Mucosa of rectum (tissue), 2 donors: ENCODE measurements around the gene DNAJC12.
"Not testable (repeated sequence)": the region's sequence is repeated elsewhere in the genome, so short reads cannot be mapped to it uniquely, and the experiment has no call there.

ENCODE experiments used
- H3K27ac ChIP-seq, 2 donors: one replicate each; pipeline ENCODE4 v1.7.0; 2013; ENCODE audit warnings: inconsistent platforms in 2 of 2, low read depth in 2 of 2, low read length in 2 of 2
- H3K27me3 ChIP-seq, 2 donors: one replicate each; pipeline ENCODE4 v1.7.0; 2013; ENCODE audit warnings: low read length in 2 of 2; ENCODE audit not compliant: control insufficient read depth in 2 of 2, insufficient read depth in 2 of 2
- H3K36me3 ChIP-seq, 2 donors: one replicate each; pipeline ENCODE4 v1.7.0; 2013; ENCODE audit warnings: low read length in 2 of 2; ENCODE audit not compliant: control insufficient read depth in 2 of 2, insufficient read depth in 2 of 2
- H3K4me1 ChIP-seq, 2 donors: one replicate each; pipeline ENCODE4 v1.7.0; 2013; ENCODE audit warnings: low read length in 2 of 2, mild to moderate bottlenecking in 1 of 2; ENCODE audit not compliant: control insufficient read depth in 2 of 2, insufficient read depth in 2 of 2
- H3K4me3 ChIP-seq, 2 donors: one replicate each; pipeline ENCODE4 v1.7.0; 2013; ENCODE audit warnings: low read length in 2 of 2
- H3K9ac ChIP-seq, 2 donors: one replicate each; pipeline ENCODE4 v1.7.0; 2013; ENCODE audit warnings: low read length in 2 of 2, low read depth in 1 of 2, mild to moderate bottlenecking in 1 of 2
- H3K9me3 ChIP-seq, 2 donors: one replicate each; pipeline ENCODE4 v1.7.0; 2013; ENCODE audit warnings: low read length in 2 of 2; ENCODE audit not compliant: control insufficient read depth in 2 of 2
- donor health status: healthy.
- donor health status: Normal muscosa, but diverticular disease.

Gene DNAJC12

GRCh38 chr10:67837541-67838314, at the start of gene DNAJC12:
Gene DNAJC12 (minus strand): TSS chr10:67838188. CDS start chr10:67838011, 177 bp downstream.
- no peaks in the 10 kb centered on the region for H3K36me3 ChIP-seq
- H3K4me3 ChIP-seq: peak within 1 kb of the TSS; percentile 49 to 65
- H3K27ac ChIP-seq: peak within 1 kb of the TSS; percentile 7 to 43

GRCh38 chr10:67884842-67885670, 47.1 kb upstream of the DNAJC12 start:
- H3K36me3 ChIP-seq: peaks cover 22 to 26% of the 10 kb centered on the region in 2 donors
- peak overlapping the region; percentile 80 to 94 for H3K4me3 ChIP-seq
- H3K27ac ChIP-seq: peak overlapping the region; percentile 88 to 91
- peaks cover 2 to 9% of the 10 kb centered on the region in 2 donors for H3K4me1 ChIP-seq
- H3K9ac ChIP-seq: peak overlapping the region; percentile 55 to 65
- H3K27me3 ChIP-seq: no peaks in the 10 kb centered on the region
- no peaks in the 10 kb centered on the region for H3K9me3 ChIP-seq

More at GRCh38 chr10:67837541-67838314, at the start of gene DNAJC12:
- Histone ChIP-seq H3K27me3 (no peaks in the 10 kb centered on the region), H3K9me3 (no peaks in the 10 kb centered on the region), H3K9ac (peak within 1 kb of the TSS; percentile 36 to 66), H3K4me1 (no peaks in the 10 kb centered on the region)

GRCh38 chr10:67884313-67884841, 46.4 kb upstream of the DNAJC12 start, which contains the start of gene SIRT1:
Gene SIRT1 (plus strand): TSS chr10:67884656. CDS start chr10:67884722, 66 bp downstream.
- peaks cover 18 to 20% of the 10 kb centered on the region in 2 donors for H3K36me3 ChIP-seq
- no peaks in the 10 kb centered on the region for H3K9me3 ChIP-seq
- H3K27ac ChIP-seq: peak within 1 kb of the TSS; percentile 88 to 91
- no peaks in the 10 kb centered on the region for H3K27me3 ChIP-seq
- H3K9ac ChIP-seq: peak within 1 kb of the TSS; percentile 55 to 84
- peaks cover 2 to 9% of the 10 kb centered on the region in 2 donors for H3K4me1 ChIP-seq
- H3K4me3 ChIP-seq: peak within 1 kb of the TSS; percentile 80 to 94

GRCh38 chr10:67883710-67884312, 45.8 kb upstream of the DNAJC12 start:
- Histone ChIP-seq H3K27ac (peak overlapping the region; percentile 88 to 91), H3K9ac (peak overlapping the region; percentile 55 to 84), H3K4me3 (peak overlapping the region; percentile 80 to 94), H3K36me3 (peaks cover 12 to 14% of the 10 kb centered on the region in 2 donors), H3K27me3 (no peaks in the 10 kb centered on the region), H3K9me3 (no peaks in the 10 kb centered on the region), H3K4me1 (peaks cover 2 to 9% of the 10 kb centered on the region in 2 donors)

GRCh38 chr10:67878133-67878532, 40.1 kb upstream of the DNAJC12 start:
- no peaks in the 10 kb centered on the region for H3K4me1 ChIP-seq
- H3K9me3 ChIP-seq: no peaks in the 10 kb centered on the region
- no peak overlapping the region for H3K27ac ChIP-seq
- no peak overlapping the region for H3K9ac ChIP-seq
- no peak overlapping the region for H3K4me3 ChIP-seq
- H3K27me3 ChIP-seq: no peaks in the 10 kb centered on the region
- H3K36me3 ChIP-seq: no peaks in the 10 kb centered on the region

- not testable (repeated sequence) for H3K27ac ChIP-seq, H3K4me1 ChIP-seq, H3K9me3 ChIP-seq, H3K27me3 ChIP-seq, H3K4me3 ChIP-seq, H3K9ac ChIP-seq, H3K36me3 ChIP-seq
Measured at GRCh38 chr10:67877421-67877820, 39.4 kb upstream of the DNAJC12 start.

- no peak overlapping the region for H3K9ac ChIP-seq
- H3K4me3 ChIP-seq: no peak overlapping the region
- no peak overlapping the region for H3K27ac ChIP-seq
- no peaks in the 10 kb centered on the region for H3K36me3 ChIP-seq
- no peaks in the 10 kb centered on the region for H3K4me1 ChIP-seq
- H3K27me3 ChIP-seq: no peaks in the 10 kb centered on the region
- H3K9me3 ChIP-seq: no peaks in the 10 kb centered on the region
Measured at GRCh38 chr10:67875340-67876238, 37.6 kb upstream of the DNAJC12 start.

GRCh38 chr10:67869996-67870395, 32.0 kb upstream of the DNAJC12 start:
- Histone ChIP-seq H3K36me3 (no peaks in the 10 kb centered on the region), H3K4me3 (no peak overlapping the region), H3K27ac (no peak overlapping the region), H3K9ac (no peak overlapping the region), H3K27me3 (no peaks in the 10 kb centered on the region), H3K9me3 (no peaks in the 10 kb centered on the region), H3K4me1 (no peaks in the 10 kb centered on the region)

GRCh38 chr10:67868132-67868531, 30.1 kb upstream of the DNAJC12 start:
- Histone ChIP-seq H3K36me3 (no peaks in the 10 kb centered on the region), H3K4me3 (no peak overlapping the region), H3K9me3 (no peaks in the 10 kb centered on the region), H3K27ac (no peak overlapping the region), H3K4me1 (no peaks in the 10 kb centered on the region), H3K27me3 (no peaks in the 10 kb centered on the region), H3K9ac (no peak overlapping the region)
